Tracheal epithelial cell (primary cell): ENCODE results near the gene FAM43B. TPM values are rescaled to one million over a fixed set of nuclear protein-coding genes. Genes with fewer than 3 reads are reported as not detected.

ENCODE experiments used
- total RNA-seq: library from RNA; depleted of rRNA; stranded (reverse); fragments of >200 nt; gene quantifications from 2 replicates; pipeline ENCODE4 v1.2.1, GENCODE V29; 2014

Gene FAM43B, protein sequence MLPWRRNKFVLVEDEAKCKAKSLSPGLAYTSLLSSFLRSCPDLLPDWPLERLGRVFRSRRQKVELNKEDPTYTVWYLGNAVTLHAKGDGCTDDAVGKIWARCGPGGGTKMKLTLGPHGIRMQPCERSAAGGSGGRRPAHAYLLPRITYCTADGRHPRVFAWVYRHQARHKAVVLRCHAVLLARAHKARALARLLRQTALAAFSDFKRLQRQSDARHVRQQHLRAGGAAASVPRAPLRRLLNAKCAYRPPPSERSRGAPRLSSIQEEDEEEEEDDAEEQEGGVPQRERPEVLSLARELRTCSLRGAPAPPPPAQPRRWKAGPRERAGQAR
- total RNA-seq: not detected in 2 replicates

DNA sequence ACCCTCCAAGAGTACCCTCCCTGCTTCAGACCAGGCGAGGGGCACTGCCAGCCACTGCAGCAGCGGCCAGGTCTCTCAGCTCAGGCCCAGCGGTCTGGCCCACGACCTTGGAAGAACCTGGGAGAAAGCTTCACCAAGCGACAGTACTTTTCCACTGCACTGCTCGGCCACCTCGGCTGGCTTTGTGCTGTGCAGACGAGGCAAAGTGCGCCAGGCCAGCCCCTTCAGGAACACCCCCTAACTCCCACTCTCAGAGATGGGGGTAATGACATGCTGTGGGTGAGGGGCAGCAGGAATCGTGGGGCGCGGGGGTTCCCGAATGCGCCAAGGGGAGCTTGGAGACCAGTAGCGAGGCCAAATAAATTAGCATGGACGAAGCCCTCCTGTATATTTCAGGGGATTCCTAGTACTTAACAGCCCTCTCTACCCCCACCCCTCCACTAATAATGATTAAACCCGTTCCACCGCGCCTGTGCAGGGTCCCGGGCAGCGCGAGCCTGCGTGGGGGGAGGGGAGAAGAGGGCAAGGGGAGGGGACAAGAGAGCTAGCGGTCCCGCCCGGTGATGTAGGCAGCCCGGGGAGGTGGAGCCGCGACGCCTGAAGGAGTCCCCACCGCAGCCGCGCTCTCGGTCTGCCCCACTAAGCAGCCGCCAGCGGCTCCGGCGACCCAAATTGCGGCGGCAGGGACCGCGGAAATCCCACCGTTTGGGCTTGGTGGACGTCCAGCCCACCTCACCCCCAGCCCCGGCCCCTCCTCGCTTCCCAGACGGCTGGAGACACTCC, at the start of gene FAM43B:
FAM43B (plus strand) TSS at position 629 of the 783 bp plus-strand sequence. CDS start 401 bp downstream, outside the sequence.

DNA sequence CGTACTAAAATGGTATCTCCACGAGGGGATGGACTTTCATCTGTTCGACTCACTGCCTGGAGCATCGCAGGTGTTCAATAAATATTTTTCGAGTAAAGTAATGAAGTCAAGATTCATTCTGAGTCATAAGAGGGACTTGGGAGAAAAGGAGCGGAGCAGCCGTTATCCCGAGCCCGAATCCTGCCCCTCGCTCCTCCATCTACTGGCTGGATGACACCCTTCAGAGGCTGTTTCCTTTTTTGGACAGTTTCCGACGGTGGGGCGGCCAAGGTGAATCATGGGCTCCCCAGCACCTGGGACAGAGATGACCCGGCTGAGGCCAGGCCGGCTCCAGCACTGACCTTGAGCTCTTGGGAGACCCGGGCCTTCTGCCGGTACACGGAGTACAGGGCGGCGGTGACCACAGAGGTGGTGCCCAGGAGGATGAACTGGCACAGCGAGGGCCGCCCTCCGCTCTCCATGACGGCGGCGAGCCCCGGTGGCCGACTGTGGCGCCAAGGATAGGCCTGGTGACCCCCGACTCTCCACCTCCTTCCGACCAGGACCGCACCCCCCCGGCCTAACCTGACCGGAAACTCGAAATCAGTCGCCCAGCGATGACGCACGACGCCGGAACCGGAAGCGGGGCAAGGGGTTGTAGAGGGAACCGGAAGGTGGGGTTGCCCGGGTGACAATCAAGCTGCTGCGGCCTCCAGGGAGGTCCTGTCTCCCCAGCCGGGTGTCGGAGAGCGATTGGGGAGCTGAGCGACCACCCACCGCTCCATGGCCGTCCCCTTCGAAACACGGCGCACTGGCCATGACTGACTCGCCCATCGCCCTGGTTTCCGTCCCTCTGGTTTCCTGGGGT, 44.6 kb upstream of the FAM43B start, which contains the start of gene MUL1:
MUL1 (minus strand) TSS at position 588 of the 847 bp plus-strand sequence; CDS start at position 461, 127 bp downstream.

DNA sequence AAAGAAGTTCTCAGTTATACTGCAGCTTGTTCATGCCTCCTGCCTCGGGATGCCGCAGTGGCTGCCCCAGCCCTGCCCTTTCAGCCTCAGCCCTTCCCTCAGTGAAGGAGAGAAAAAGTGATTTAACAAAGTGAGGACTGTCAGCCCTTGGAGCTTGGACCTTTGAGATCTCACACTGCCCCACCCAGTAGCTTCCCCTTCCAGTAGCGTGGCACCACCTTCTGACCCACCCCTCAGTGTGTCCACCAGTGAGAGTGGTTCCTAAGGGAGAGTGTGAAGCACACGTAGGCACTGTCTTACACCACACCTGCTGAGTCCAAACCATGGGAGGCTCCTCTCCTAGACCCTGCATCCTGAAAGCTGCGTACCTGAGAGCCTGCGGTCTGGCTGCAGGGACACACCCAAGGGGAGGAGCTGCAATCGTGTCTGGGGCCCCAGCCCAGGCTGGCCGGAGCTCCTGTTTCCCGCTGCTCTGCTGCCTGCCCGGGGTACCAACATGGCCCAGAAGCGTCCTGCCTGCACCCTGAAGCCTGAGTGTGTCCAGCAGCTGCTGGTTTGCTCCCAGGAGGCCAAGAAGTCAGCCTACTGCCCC, 36.4 kb downstream of the FAM43B start, which contains the start of gene CDA:
CDA (plus strand) TSS at position 464 of the 592 bp plus-strand sequence; CDS start at position 497, 33 bp downstream.

Other genes starting within 250 kb of the FAM43B start
- gene CAMK2N1, start 66.4 kb upstream of the FAM43B start, total RNA-seq: 6.2 and 10.8 TPM in 2 replicates
- gene MUL1, start 44.4 kb upstream of the FAM43B start, total RNA-seq: 24.7 and 28.0 TPM in 2 replicates
- 2.6 and 8.2 TPM in 2 replicates for gene CDA, start 36.5 kb downstream of the FAM43B start, total RNA-seq
- 60.1 and 74.5 TPM in 2 replicates for gene PINK1, start 80.9 kb downstream of the FAM43B start, total RNA-seq
- gene DDOST, start 108.8 kb downstream of the FAM43B start, total RNA-seq: 235 and 305 TPM in 2 replicates
- 1.7 TPM in 2 replicates for gene KIF17, start 165.4 kb downstream of the FAM43B start, total RNA-seq
- 31.5 and 64.6 TPM in 2 replicates for gene SH2D5, start 180.1 kb downstream of the FAM43B start, total RNA-seq
- 153 and 163 TPM in 2 replicates for gene HP1BP3, start 234.7 kb downstream of the FAM43B start, total RNA-seq